Measurements from ENCODE around the gene FBXL2. TPM values are rescaled to one million over a fixed set of nuclear protein-coding genes. Genes with fewer than 3 reads are reported as not detected.
"Not testable (repeated sequence)": the region's sequence is repeated elsewhere in the genome, so short reads cannot be mapped to it uniquely, and the experiment has no call there.

The FBXL2 gene
- total RNA-seq, 1 donor from 2014 or later: 8.1 TPM

GRCh38 chr3:33424606-33425452 is 147.6 kb downstream of the FBXL2 start:
- no peak for ATAC-seq
- H3K4me3 ChIP-seq: no peak overlapping the region
- no peak for TF ChIP-seq CTCF (IDR thresholded peaks at IDR 0.05)
- intact Hi-C loops (cut with DNase I): no loop called here
- H3K9me3 ChIP-seq: no peaks in the 10 kb centered on the region
- H3K4me1 ChIP-seq: peaks cover 30% of the 10 kb centered on the region
- H3K27ac ChIP-seq: no peak overlapping the region
- no peaks in the 10 kb centered on the region for H3K27me3 ChIP-seq (ENCODE audit: low read depth)
- no peak for DNase-seq
- H3K36me3 ChIP-seq: peaks cover 40% of the 10 kb centered on the region

DNA sequence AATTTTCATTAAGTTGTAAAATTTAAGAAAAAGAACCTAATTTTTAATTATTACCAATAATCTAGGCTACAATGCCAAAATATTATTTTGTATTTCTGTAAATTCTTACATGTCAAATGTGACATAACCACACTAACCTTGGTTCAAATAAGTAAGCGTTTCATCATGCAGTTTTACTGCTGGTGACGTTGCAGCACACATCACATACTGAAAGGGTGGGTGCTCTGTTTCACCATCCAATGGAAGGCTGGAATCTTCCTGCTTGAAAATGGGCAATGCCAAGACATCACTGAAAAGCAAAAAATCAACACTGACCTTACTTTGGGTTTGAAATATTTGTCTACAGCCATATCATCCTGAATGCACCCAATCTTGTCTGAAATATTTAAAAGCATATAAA is 148.2 kb downstream of the FBXL2 start:
- DNase-seq: no peak
- Histone ChIP-seq H3K36me3 (peaks cover 40% of the 10 kb centered on the region), H3K9me3 (no peaks in the 10 kb centered on the region), H3K27ac (no peak overlapping the region), H3K4me3 (no peak overlapping the region), H3K27me3 (ENCODE audit: low read depth) (no peaks in the 10 kb centered on the region), H3K4me1 (peaks cover 33% of the 10 kb centered on the region)
- intact Hi-C loops (cut with DNase I): no loop called here
- no peak for TF ChIP-seq CTCF (IDR thresholded peaks at IDR 0.05)
- ATAC-seq: no peak

- intact Hi-C loops (cut with DNase I): no loop called here
- DNase-seq (no peak), ATAC-seq (no peak)
- Histone ChIP-seq H3K9me3 (no peaks in the 10 kb centered on the region), H3K4me3 (no peak overlapping the region), H3K36me3 (peaks cover 37% of the 10 kb centered on the region), H3K27ac (no peak overlapping the region), H3K27me3 (ENCODE audit: low read depth) (no peaks in the 10 kb centered on the region), H3K4me1 (peaks cover 33% of the 10 kb centered on the region)
- TF ChIP-seq CTCF (IDR thresholded peaks at IDR 0.05): no peak
Observed at GRCh38 chr3:33426068-33426467, 148.8 kb downstream of the FBXL2 start.

- intact Hi-C loops (cut with DNase I): no loop called here
- no peak overlapping the region for H3K27ac ChIP-seq
- no peak for TF ChIP-seq CTCF (IDR thresholded peaks at IDR 0.05)
- no peaks in the 10 kb centered on the region for H3K9me3 ChIP-seq
- ATAC-seq (no peak), DNase-seq (no peak)
- peaks cover 30% of the 10 kb centered on the region for H3K36me3 ChIP-seq
- peaks cover 39% of the 10 kb centered on the region for H3K4me1 ChIP-seq
- H3K27me3 ChIP-seq (ENCODE audit: low read depth): no peaks in the 10 kb centered on the region
- no peak overlapping the region for H3K4me3 ChIP-seq
Observed at GRCh38 chr3:33426630-33427317, 149.5 kb downstream of the FBXL2 start.

GRCh38 chr3:33428734-33429133 is 151.5 kb downstream of the FBXL2 start:
- intact Hi-C loops (cut with DNase I): no loop called here
- H3K36me3 ChIP-seq: peaks cover 14% of the 10 kb centered on the region
- no peak overlapping the region for H3K4me3 ChIP-seq
- TF ChIP-seq CTCF (IDR thresholded peaks at IDR 0.05): no peak
- ATAC-seq (peak in 1 of 2 donors; percentile 38), DNase-seq (no peak)
- no peaks in the 10 kb centered on the region for H3K27me3 ChIP-seq (ENCODE audit: low read depth)
- no peak overlapping the region for H3K27ac ChIP-seq
- H3K4me1 ChIP-seq: peaks cover 56% of the 10 kb centered on the region
- no peaks in the 10 kb centered on the region for H3K9me3 ChIP-seq

DNA sequence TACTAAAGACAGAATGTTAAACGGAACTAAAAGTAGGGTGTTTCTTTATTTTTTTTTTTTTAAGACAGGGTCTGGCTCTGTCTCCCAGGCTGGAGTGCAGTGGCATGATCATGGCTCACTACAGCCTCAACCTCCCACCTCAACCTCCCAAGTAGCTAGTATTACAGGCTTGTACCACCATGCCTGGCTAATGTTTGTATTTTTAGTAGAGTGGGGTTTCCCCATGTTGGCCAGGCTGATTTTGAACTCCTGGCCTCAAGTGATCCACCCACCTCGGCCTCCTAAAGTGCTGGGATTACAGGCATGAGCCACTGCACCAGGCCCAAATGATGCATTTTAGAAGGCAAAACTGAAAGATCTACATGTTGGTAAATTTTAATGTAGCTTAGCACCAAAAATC is 152.1 kb downstream of the FBXL2 start:
- ATAC-seq; intact Hi-C loops (cut with DNase I); H3K27ac ChIP-seq; H3K4me3 ChIP-seq; H3K36me3 ChIP-seq; H3K9me3 ChIP-seq; H3K27me3 ChIP-seq (ENCODE audit: low read depth); DNase-seq: not testable (repeated sequence)
- H3K4me1 ChIP-seq: peaks cover 62% of the 10 kb centered on the region
